Trophoblast cell (in vitro differentiated cells and primary cell): ENCODE measurements around the gene MYORG.
"Not testable (repeated sequence)": the region's sequence is repeated elsewhere in the genome, so short reads cannot be mapped to it uniquely, and the experiment has no call there.

Experiments
- DNase-seq, 2 donors: peaks; one replicate each; pipeline ENCODE4 v3.0.0-alpha.2; 2016
- H2AFZ ChIP-seq: 2 replicates; pipeline ENCODE4 v1.6.1; 2013; ENCODE audit warnings: low read length, moderate library complexity, mild to moderate bottlenecking; ENCODE audit not compliant: insufficient read depth, poor library complexity
- H2AK5ac ChIP-seq: 2 replicates; pipeline ENCODE4 v1.6.1; 2013; ENCODE audit warnings: mild to moderate bottlenecking, low read length
- H2BK120ac ChIP-seq: 2 replicates; pipeline ENCODE4 v1.6.1; 2013; ENCODE audit warnings: low read length, mild to moderate bottlenecking, moderate library complexity; ENCODE audit not compliant: insufficient read depth, poor library complexity
- H2BK12ac ChIP-seq: 2 replicates; pipeline ENCODE4 v1.6.1; 2013; ENCODE audit warnings: mild to moderate bottlenecking, low read length, moderate library complexity
- H2BK5ac ChIP-seq: 2 replicates; pipeline ENCODE4 v1.6.1; 2013; ENCODE audit warnings: low read length, low read depth, moderate library complexity, mild to moderate bottlenecking; ENCODE audit not compliant: poor library complexity
- H3K14ac ChIP-seq: 2 replicates; pipeline ENCODE4 v1.6.1; 2013; ENCODE audit warnings: mild to moderate bottlenecking, low read length
- H3K18ac ChIP-seq: 2 replicates; pipeline ENCODE4 v1.6.1; 2013; ENCODE audit warnings: mild to moderate bottlenecking, low read length
- H3K23ac ChIP-seq: 2 replicates; pipeline ENCODE4 v1.6.1; 2013; ENCODE audit warnings: low read length
- H3K27ac ChIP-seq: 2 replicates; pipeline ENCODE4 v1.5.1; 2013; ENCODE audit warnings: low read depth, mild to moderate bottlenecking, inconsistent platforms, low read length, moderate library complexity
- H3K27me3 ChIP-seq: 2 replicates; pipeline ENCODE4 v1.6.1; 2013; ENCODE audit warnings: inconsistent platforms, mild to moderate bottlenecking, low read length, moderate library complexity; ENCODE audit not compliant: insufficient read depth
- H3K36me3 ChIP-seq, 2 experiments: 1 replicate in 1 of 2; 2 replicates in 1 of 2; pipeline ENCODE4 v1.6.1; 2013; ENCODE audit warnings: low read length in 2 of 2, mild to moderate bottlenecking in 2 of 2, moderate library complexity in 1 of 2; ENCODE audit not compliant: insufficient read depth in 2 of 2, control insufficient read depth in 1 of 2
- H3K4ac ChIP-seq: 2 replicates; pipeline ENCODE4 v1.6.1; 2013; ENCODE audit warnings: low read depth, mild to moderate bottlenecking, low read length, moderate library complexity
- H3K4me1 ChIP-seq, 2 experiments: 1 replicate in 1 of 2; 2 replicates in 1 of 2; pipeline ENCODE4 v1.6.1; 2013; ENCODE audit warnings: low read length in 2 of 2, mild to moderate bottlenecking in 2 of 2, moderate library complexity in 1 of 2; ENCODE audit not compliant: insufficient read depth in 2 of 2, control insufficient read depth in 1 of 2
- H3K4me2 ChIP-seq: 2 replicates; pipeline ENCODE4 v1.6.1; 2013; ENCODE audit warnings: inconsistent platforms, mild to moderate bottlenecking, low read length, moderate library complexity
- H3K4me3 ChIP-seq: 2 replicates; pipeline ENCODE4 v1.5.1; 2013; ENCODE audit warnings: mild to moderate bottlenecking, low read depth, low read length, inconsistent platforms
- H3K79me1 ChIP-seq: one replicate; pipeline ENCODE4 v1.6.1; 2013; ENCODE audit warnings: low read length
- H3K79me2 ChIP-seq: 2 replicates; pipeline ENCODE4 v1.6.1; 2013; ENCODE audit warnings: low read length, mild to moderate bottlenecking; ENCODE audit not compliant: control insufficient read depth, insufficient read depth, poor library complexity
- H3K9ac ChIP-seq: 2 replicates; pipeline ENCODE4 v1.6.1; 2013; ENCODE audit warnings: mild to moderate bottlenecking, low read length
- H3K9me3 ChIP-seq: 2 replicates; pipeline ENCODE4 v1.6.1; 2013; ENCODE audit warnings: low read depth, mild to moderate bottlenecking, control low read depth, inconsistent platforms, low read length; ENCODE audit not compliant: insufficient read depth
- H4K12ac ChIP-seq: 2 replicates; pipeline ENCODE4 v1.6.1; 2013; ENCODE audit warnings: low read depth, mild to moderate bottlenecking, low read length, moderate library complexity
- H4K8ac ChIP-seq: 2 replicates; pipeline ENCODE4 v1.6.1; 2013; ENCODE audit warnings: low read depth, mild to moderate bottlenecking, low read length, moderate library complexity
- H4K91ac ChIP-seq: one replicate; pipeline ENCODE4 v1.6.1; 2013; ENCODE audit warnings: low read depth, mild to moderate bottlenecking, low read length, moderate library complexity
- WGBS: extraction: QIAGEN DNeasy Blood & Tissue Kit; methylation state at CpG from one replicate; pipeline ENCODE4 v1.1.7; 2013; ENCODE audit warnings: missing lambda C conversion rate; ENCODE audit not compliant: insufficient read length, insufficient coverage; ENCODE audit errors: extremely low coverage; 5-methylcytosine and 5-hydroxymethylcytosine counted together

The MYORG gene

DNA sequence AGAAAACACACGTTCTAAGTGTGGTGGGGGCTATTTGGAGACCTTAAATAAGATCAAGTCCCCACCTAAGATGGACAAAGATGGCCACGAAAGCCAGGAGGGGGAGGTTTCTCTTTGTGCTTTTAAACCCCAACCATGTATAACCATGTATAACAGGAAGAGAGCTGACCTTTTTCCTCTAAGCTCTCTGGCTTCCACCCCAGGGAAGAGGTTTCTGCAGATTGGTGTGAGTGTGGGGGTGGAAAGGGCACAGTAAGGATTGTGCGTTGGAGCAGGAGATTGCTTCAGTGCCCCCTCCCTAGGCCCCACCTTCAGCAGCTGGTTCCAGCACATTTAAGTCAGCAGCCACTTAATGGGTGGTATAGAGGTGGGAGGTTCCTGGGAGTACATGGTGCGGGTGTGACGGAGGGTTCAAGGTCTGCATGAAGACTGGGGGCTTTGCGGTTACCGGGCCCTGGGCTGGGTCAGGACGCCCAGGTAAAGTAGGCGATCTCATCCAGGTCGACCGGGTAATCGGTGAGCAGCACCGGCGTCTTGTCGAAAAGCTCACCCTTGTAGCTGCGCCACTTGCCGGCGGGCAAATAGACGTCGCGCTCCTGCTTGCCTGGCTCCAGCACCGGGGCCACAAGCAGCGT, 6.2 kb downstream of the MYORG start:
- Histone ChIP-seq H2BK12ac (no peak overlapping the region), H3K9me3 (peaks cover 32% of the 10 kb centered on the region), H2AFZ (no peak overlapping the region), H2BK120ac (no peak overlapping the region), H2AK5ac (no peak overlapping the region), H3K18ac (peak overlapping the region; percentile 9), H3K79me1 (peaks cover 13% of the 10 kb centered on the region), H3K79me2 (no peaks in the 10 kb centered on the region), H3K4me2 (no peak overlapping the region), H4K8ac (no peak overlapping the region), H3K9ac (no peak overlapping the region), H3K36me3 (peaks cover 34 to 40% of the 10 kb centered on the region in 2 experiments), H3K4me1 (peaks cover 31 to 34% of the 10 kb centered on the region in 2 experiments), H3K4me3 (peak overlapping the region; percentile 1), H4K91ac (no peak overlapping the region), H2BK5ac (no peak overlapping the region), H3K23ac (no peak overlapping the region), H3K27ac (no peak overlapping the region), H3K27me3 (no peaks in the 10 kb centered on the region), H3K4ac (no peak overlapping the region), H3K14ac (no peak overlapping the region), H4K12ac (no peak overlapping the region)
- no CpG with 5 or more reads among the region's 23 CpGs for WGBS
- no peak for DNase-seq

DNA sequence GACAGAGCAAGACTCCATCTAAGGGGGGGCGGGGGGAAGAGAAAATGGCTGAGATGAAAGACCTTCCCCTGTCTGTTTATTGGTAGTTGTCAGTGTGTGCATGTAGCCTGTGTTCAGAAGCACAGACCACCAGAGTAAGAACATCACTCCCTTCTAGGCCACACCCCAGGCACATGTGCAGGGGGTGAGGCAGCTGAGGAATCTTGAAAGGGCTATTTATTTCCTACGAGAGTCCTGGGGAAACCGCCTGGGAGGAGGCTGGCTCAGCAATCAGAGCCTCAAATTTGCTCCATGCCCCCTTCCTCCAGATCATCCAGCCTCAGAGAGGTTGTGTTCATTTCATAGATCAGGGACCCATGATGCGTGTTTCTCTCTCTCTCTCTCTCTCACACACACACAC, 7.1 kb downstream of the MYORG start:
- H2AK5ac ChIP-seq, result no peak overlapping the region

DNA sequence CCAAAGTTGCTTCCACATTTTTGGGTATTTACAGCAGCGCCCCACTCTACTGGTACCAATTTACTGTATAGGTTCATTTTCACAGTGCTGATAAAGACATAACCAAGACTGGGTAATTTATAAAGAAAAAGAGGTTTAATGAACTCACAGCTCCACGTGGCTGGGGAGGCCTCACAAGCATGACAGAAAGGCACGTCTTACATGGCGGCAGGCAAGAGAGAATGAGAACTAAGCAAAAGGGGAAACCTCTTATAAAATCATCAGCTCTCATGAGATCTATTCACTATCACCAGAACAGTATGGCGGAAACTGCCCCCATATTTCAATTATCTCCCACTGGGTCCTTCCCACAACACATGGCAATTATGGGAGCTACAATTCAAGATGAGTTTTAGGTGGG, 7.9 kb downstream of the MYORG start:
- not testable (repeated sequence) for H3K14ac ChIP-seq, H3K4me2 ChIP-seq, H2BK5ac ChIP-seq, H4K8ac ChIP-seq, H3K23ac ChIP-seq, H3K27ac ChIP-seq, H3K79me2 ChIP-seq, H3K4ac ChIP-seq, H2BK120ac ChIP-seq, H3K9ac ChIP-seq, H4K91ac ChIP-seq, H2BK12ac ChIP-seq, H2AFZ ChIP-seq, H4K12ac ChIP-seq, H3K4me3 ChIP-seq, H2AK5ac ChIP-seq, H3K18ac ChIP-seq, H3K27me3 ChIP-seq, DNase-seq
- peaks cover 34 to 40% of the 10 kb centered on the region in 2 experiments for H3K36me3 ChIP-seq
- peaks cover 20% of the 10 kb centered on the region for H3K79me1 ChIP-seq
- peaks cover 33 to 34% of the 10 kb centered on the region in 2 experiments for H3K4me1 ChIP-seq
- peaks cover 32% of the 10 kb centered on the region for H3K9me3 ChIP-seq
- no CpG with 5 or more reads among the region's 5 CpGs for WGBS

More for the DNA sequence above, 7.1 kb downstream of the MYORG start:
- Histone ChIP-seq H3K9ac (no peak overlapping the region), H3K14ac (no peak overlapping the region), H3K4me3 (no peak overlapping the region), H2AFZ (no peak overlapping the region), H3K18ac (no peak overlapping the region), H3K79me1 (peaks cover 18% of the 10 kb centered on the region), H2BK5ac (no peak overlapping the region), H2BK120ac (no peak overlapping the region), H3K27ac (no peak overlapping the region), H2BK12ac (no peak overlapping the region), H4K8ac (no peak overlapping the region), H3K4me2 (no peak overlapping the region), H3K9me3 (peaks cover 32% of the 10 kb centered on the region), H3K4ac (no peak overlapping the region), H4K91ac (no peak overlapping the region), H3K79me2 (no peaks in the 10 kb centered on the region), H4K12ac (no peak overlapping the region), H3K36me3 (peaks cover 34 to 40% of the 10 kb centered on the region in 2 experiments), H3K27me3 (no peaks in the 10 kb centered on the region), H3K4me1 (peaks cover 32% of the 10 kb centered on the region in 2 experiments), H3K23ac (no peak overlapping the region)
- no CpG with 5 or more reads among the region's 4 CpGs for WGBS
- no peak for DNase-seq

DNA sequence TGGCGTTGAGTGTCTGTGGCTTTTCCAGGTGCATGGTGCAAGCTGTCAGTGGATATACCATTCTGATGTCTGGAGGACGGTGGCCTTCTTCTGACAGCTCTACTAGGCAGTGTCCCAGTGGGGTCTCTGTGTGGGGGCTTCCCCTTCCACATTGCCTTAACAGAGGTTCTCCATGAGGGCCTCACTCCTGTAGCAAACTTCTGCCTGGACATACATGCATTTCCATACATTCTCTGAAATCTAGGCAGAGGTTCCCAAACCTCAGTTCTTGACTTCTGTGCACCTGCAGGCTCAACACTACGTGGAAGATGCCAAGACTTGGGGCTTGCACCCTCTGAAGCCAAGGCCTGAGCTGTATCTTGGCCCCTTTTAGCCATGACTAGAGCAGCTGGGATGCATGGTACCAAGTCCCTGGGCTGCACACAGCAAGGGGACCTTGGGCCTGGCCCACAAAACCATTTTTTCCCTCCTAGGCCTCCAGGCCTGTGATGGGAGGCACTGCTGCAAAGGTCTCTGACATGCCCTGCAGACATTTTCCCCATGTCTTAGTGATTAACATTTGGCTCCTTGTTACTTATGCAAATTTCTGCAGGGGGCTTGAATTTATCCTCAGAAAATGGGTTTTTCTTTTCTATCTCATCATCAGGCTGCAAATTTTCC, 8.8 kb downstream of the MYORG start:
- not testable (repeated sequence) for H2BK120ac ChIP-seq, H4K91ac ChIP-seq, H3K23ac ChIP-seq, H3K4ac ChIP-seq, H3K27me3 ChIP-seq, H2AFZ ChIP-seq, H2BK12ac ChIP-seq, H4K12ac ChIP-seq, H3K79me2 ChIP-seq, DNase-seq, H3K9ac ChIP-seq, H4K8ac ChIP-seq, H2AK5ac ChIP-seq, H3K18ac ChIP-seq, H3K4me2 ChIP-seq, H3K27ac ChIP-seq, H3K14ac ChIP-seq, H2BK5ac ChIP-seq, H3K4me3 ChIP-seq
- Histone ChIP-seq H3K4me1 (peaks cover 29 to 30% of the 10 kb centered on the region in 2 experiments), H3K36me3 (peaks cover 34 to 40% of the 10 kb centered on the region in 2 experiments), H3K79me1 (peaks cover 19% of the 10 kb centered on the region), H3K9me3 (peaks cover 32% of the 10 kb centered on the region)
- no CpG with 5 or more reads among the region's 3 CpGs for WGBS
